GM19324 (cell line): Measurements from ENCODE around the gene RPTOR.
"Not testable (repeated sequence)": the region's sequence is repeated elsewhere in the genome, so short reads cannot be mapped to it uniquely, and the experiment has no call there.

Source experiments
- ATAC-seq: cut with Tn5 transposase; IDR thresholded peaks from one replicate; pipeline ENCODE4 v1.9.1; 2021; ENCODE audit warnings: mild to moderate bottlenecking, moderate library complexity; ENCODE audit not compliant: unreplicated experiment, low FRiP score

RPTOR gene

DNA sequence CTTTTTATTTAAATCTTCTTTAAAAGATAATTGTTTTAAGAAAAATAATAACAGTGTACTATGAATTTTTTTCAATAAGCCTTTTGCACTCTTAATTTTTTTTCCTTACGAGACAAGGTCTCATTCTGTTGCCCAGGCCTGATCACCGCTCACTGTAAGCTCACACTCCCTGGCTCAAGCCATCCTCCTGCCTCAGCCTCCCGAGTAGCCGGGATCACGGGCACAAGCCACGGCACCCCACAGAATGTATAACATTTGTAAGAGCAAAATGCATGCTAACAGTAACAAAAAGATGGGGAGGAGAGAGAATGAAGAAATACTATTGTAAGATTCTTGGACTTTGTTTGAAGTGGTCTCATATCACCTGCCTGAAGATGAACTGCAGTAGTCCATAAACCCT lies 320.1 kb downstream of the RPTOR start:
- ATAC-seq = no peak

DNA sequence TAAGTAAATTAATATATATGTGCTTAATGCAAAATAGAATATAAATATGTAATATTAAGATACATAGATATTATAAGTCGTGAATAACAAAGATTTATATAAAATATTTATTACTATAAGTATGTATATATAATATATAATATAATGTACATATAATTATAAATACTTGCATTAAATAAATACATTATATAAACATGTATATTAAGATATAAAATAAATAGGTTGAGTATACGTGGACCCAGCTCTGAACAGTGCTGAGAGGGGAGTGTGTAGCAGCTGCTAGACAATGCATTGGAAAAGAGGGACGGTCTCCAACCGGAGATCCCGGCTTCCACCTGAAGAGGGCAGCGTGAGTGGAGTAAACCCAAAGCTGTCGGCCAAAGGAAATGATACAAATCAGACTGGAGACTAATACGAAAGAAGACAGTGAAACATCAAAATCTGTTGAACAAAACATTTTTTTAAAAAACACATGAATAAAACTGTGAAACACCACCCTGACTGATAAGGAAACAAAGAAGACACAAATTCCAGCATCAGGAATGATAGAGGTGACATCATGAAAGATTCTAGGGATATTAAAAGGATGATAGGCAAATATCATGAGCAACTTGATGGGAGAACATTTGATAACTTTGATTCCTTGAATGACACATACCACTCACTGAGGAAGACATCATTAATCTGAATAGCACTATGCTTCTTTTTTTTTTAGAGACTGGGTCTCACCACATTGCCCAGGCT lies 321.6 kb downstream of the RPTOR start:
- no peak for ATAC-seq

DNA sequence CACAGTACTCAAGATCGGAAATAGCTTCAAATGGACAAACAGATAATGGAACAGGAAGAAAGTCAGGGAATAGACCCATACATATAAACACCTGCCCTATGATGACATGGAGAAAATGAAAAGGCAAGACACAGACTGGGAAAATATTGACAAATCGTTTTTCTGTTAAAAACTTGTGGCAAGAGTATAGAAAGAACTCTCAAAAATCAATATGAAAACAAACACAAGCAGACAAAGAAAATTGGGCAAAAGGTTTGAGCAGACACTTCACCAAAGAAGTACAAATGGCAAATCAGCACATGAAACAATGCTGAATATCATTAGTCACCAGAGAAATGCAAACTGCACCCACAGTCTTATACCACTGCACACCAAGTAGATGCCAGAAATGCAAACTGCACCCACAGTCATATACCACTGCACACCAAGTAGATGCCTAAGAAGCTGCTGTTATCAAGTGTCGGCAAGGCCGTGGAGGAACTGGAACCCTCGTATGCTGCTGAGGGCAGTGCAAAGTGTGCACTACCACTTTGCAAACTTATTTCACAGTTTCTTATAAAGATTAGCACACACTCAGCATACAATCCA lies 323.5 kb downstream of the RPTOR start:
- ATAC-seq = no peak

DNA sequence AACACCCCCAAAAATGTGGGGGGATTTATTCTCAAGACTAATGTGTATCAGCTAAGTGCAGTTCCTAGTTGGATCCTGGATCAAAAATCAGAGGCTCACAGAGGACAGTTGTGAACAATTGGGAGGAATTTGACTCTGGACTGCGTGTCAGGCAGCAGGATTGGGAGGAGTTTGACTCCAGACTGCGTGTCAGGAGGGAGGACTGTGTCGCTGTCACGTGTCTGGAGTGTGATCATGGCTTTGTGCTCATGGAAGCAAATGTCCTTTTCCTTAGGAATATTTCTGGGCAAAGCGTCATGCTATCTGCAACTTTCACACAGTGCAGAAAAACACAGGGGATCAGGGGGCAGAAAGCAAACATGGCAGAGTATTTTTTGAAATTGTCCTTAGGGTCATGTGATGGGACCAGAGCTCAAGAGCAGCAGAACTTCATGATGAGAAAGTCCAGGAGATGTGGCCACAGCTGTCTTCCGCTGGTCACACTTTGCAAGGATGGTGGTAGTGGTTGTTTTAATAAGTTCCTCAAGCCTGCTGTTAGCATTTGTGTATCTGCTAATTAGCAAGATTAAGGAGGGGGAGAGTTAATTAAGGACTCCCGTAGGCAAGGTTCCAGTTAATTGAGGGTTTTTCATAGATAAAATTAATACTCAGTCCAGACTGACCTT lies 325.0 kb downstream of the RPTOR start:
- no peak for ATAC-seq

DNA sequence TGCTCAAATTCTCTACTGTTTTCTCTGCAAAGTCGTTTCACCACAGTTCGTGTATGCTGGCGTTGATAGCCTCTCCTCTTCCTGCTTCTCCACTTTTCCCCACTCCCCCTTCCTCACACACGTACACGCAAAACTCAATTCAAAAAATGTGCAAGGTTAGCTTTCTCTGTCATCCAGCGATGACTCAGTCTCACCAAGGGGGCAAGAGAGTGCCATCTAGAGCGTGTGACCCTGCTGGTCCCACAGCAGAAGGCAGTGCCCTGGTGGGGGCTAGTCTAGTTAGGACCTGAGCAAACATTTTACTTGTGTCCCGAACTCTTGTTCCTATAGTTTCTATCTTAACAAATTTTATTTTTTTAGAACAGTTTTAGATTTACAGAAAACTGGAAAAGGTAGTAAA lies 325.8 kb downstream of the RPTOR start:
- no peak for ATAC-seq

DNA sequence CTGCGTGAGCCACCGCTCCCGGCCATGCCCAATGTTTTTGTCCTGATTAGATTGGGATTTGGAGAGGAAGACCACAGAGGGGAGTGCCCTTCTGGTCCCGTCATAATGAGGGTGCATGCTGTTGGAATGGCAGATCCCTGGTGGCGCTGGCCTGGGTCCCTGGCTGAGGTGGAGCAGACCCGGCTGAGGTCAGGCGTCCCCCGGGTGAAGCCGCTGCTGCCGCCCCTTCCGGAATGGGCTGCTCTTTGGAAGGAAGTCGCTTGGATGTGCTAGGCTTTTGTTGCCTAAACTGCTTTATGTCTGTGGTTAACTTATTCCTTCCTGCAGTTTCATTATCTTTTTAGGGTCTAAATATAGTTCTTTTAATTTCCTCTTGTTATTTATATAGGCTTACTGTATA lies 326.7 kb downstream of the RPTOR start:
- ATAC-seq = no peak

DNA sequence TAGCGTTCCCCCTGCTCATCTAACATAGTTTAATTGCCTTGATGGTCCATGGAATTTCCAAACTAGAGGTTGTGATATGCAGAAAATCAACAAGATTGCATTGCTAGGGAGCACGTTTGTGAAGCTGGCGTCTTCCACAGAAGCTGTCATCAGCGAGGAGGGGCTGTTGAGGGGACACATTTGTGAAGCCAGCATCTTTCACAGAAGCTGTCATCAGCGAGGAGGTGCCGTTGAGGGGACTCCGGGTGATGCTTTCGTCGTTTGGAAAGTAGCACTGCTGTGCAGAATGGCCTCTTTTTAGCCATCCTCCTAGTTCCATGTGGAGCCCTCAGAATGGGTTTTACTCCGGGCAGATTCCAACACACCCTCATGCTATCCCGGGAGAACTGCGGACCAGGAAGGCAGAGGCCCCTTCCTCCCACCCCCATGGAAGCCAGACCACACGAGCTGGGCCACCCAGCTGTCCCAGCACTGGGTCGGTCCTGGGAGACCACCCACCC lies 327.4 kb downstream of the RPTOR start:
- ATAC-seq = no peak

DNA sequence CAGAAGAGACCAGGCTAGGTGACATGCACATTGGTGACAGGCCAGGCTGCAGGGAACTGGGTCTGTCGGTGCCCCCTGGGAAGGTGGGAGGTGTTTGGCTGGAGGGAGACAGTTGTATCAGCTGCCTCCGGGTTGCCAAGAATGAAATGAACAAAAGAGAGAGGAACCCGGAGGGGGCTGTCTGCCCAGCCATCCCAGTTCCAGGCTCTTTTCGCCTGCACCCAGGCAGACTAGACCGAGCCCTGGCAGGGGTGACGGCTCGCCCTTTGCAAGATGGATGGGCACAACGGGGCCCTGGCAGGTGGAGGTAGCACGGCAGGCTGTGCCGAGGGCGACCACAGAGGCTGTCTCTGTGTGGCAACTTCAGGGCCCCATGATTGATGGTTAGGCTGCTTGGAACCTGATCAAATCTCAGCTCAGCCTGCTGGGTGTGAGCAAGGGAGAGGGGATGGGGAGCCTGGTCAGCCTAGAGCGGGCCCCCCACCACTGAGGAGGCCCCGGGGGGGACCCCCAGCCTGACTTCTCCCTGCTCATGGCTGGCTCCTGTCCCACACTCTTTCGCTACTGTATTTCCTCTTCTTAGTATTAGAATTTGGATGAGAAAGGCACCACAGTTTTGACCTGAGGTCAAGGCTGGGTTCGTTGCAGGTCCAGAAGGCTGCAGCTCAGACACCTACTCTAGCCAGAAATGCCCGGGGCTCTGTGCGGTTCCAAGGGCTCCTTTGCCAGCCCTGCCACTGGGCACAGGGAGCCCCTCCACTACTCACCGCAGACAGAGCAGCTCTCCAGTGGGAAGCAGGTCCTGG lies 328.1 kb downstream of the RPTOR start:
- no peak for ATAC-seq

DNA sequence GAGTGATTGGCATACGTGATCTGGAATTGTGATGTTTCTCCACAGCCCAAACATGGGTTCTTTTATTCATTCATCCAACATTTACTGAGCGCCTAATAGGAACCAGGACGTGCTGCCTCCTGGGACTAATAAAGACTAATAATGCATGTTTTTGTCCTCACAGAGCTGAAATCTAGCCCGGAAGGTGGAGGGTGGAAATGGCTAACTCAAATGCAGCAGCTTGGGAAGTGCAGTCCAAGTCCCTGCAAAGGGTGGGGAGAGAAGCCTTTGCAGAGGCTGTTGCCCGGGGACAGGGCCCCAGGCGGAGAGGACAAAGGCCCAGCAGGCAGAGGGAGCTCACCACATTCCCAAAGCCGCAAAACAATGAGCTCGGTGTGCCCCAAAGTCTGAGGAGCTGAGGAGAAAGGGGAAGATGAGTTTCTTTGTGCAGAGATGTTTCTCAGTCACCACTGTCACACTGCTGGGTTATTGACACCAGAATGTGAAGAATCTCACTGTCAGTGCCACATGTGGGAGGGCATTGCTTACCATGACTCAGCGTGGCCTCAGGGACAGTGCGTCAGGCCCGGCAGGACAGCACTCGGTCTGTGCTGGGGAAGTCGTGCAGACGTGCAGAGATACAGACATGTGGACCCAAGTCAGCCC lies 328.8 kb downstream of the RPTOR start:
- ATAC-seq = no peak

DNA sequence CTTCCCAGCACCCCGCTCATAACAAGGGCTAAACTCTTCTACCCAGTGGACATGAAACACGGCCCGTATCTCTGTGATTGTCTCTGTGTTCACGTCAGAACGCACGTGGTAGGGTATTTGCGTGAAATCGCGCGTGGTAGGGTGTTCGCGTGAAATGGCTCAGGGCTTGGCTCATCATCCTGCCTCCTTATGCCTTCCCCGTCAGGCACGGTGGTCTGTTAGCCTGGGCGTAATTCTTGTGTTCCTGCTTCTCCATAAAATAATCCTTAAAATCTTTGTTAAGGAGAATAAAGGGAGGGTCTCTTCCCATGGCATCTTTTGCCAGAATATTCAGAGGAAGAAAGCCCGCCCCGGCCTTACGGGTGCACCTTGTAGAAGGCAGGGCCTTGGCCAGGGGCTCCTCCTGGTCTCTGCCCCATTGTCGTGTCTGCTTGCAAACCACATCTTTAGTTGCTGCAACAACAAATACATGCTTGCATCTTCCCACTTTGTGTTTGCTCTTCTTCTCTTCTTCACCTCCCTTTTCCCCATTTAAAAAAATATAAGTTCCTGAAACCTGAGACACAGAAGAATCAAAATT lies 330.3 kb downstream of the RPTOR start:
- no peak for ATAC-seq

DNA sequence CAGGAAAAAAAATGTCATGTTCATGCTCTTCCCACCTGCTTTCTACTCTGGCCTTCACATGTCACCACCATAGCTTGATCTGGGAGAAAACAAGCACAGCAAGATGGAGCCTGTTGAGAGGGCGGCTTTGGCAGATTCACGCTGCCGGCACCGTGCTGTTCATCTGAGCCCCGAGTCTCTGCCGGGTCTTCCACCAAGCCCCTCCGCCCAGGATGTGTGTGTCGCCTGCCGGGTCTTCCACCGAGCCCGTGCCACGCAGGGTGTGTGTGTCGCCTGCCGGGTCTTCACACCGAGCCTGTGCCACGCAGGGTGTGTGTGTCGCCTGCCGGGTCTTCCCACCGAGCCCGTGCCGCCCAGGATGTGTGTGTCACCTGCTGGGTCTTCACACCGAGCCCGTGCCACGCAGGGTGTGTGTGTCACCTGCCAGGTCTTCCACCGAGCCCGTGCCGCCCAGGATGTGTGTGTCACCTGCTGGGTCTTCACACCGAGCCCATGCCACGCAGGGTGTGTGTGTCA lies 330.9 kb downstream of the RPTOR start:
- ATAC-seq = not testable (repeated sequence)

DNA sequence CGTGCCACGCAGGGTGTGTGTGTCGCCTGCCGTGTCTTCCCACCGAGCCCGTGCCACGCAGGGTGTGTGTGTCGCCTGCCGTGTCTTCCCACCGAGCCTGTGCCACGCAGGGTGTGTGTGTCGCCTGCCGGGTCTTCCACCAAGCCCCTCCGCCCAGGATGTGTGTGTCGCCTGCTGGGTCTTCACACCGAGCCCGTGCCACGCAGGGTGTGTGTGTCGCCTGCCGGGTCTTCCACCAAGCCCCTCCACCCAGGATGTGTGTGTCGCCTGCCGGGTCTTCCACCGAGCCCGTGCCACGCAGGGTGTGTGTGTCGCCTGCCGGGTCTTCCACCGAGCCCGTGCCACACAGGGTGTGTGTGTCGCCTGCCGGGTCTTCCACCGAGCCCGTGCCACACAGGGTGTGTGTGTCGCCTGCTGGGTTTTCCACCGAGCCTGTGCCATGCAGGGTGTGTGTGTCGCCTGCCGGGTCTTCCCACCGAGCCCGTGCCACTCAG lies 331.9 kb downstream of the RPTOR start:
- not testable (repeated sequence) for ATAC-seq

DNA sequence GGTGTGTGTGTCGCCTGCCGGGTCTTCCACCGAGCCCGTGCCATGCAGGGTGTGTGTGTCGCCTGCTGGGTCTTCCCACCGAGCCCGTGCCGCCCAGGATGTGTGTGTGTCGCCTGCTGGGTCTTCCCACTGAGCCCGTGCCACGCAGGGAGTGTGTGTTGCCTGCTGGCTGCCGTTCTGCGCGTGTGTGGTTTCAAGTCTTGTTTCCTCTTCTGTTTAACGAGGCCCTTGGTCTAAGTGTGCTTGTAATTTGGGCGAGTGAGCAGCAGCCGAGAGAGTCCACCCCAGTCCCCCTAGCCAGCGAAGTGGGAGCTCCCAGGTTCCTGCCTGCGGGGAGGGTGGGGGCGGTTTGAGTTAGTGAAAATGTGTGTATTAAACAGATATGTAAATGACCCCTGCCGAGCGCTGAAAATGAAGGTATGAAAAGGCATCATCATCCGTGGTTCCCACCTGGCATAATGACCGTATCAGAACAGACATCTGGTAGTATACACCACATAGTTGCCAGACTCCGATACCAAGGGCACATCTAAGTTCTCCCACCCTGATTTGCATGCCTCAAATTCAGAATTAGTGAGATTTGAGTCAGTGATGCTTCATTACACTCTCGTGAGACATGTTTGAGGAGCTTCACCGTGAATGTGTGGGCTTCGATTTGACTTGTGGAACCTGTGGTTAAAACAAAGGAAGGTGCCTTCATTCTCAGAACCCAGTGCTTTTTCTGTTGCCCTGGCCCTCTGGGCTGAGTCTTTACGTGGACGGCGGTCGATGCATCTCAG lies 332.5 kb downstream of the RPTOR start:
- ATAC-seq = no peak

DNA sequence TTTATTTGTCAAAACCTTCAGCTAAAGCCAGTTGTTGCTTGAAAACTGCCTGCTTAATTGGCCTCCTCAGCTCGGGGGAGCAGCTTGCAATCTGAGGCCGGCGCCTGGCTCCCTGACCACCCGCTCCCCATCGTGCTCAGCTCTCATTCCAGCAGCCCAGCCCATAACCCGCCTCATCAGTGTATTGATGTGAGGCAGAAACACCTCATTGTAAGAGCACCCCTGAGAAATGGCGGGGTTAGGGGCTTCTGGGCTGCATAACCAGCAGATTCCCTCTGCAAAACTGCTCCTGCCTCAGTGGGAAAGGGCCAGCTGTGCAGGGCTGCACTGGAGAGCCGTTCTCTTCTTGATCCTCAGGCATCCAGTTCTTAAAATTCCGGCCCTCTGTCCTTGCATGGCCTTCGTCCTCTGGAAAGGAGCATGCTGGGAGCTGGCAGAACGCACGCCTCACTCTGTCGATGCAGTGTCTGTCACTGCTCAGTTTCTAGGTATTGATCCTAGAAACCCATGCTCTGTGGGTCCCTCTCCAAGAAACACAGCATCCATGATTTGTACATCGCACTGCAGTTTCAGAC lies 333.2 kb downstream of the RPTOR start:
- ATAC-seq = no peak

DNA sequence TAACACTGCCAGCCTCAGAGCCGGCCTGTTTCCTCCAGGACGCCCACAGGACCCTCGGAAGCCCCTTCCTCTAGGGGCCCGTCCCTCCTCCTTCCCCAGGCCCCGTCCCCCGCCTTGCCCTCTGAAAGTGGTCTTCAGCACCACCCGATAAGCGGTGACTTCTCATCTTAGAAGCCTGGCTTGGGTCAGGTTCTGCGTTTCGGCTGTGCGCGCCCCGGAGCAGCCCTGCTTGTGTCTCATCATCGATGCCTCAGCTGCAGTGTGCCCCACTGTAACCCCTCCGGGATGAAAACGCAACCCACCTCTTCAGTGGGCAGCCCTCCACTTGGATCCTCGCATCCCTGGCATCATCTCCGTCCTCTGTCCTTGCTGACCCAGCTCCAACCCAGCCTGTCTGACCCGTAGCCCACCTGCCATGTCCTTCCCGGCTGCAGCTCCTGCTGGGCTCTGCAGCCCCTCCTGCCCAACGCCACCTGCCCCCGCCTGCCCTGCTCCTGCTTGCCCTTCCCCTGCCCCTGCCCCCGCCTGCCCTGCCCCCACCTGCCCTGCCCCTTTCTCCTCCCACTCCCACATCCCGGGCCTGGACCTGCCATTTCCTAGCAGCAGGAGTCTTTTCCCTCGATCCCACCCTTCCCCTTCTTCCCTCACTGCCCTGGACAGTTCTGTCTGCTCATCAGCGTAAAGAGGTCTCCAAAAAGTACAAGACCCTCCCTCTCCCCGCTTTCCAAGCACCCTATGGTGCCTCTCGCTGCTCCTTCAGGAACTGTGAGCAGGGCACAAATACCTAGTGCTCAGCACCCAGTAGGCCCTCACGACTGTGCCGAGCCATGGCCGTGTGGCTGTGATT lies 334.5 kb downstream of the RPTOR start:
- ATAC-seq = no peak

DNA sequence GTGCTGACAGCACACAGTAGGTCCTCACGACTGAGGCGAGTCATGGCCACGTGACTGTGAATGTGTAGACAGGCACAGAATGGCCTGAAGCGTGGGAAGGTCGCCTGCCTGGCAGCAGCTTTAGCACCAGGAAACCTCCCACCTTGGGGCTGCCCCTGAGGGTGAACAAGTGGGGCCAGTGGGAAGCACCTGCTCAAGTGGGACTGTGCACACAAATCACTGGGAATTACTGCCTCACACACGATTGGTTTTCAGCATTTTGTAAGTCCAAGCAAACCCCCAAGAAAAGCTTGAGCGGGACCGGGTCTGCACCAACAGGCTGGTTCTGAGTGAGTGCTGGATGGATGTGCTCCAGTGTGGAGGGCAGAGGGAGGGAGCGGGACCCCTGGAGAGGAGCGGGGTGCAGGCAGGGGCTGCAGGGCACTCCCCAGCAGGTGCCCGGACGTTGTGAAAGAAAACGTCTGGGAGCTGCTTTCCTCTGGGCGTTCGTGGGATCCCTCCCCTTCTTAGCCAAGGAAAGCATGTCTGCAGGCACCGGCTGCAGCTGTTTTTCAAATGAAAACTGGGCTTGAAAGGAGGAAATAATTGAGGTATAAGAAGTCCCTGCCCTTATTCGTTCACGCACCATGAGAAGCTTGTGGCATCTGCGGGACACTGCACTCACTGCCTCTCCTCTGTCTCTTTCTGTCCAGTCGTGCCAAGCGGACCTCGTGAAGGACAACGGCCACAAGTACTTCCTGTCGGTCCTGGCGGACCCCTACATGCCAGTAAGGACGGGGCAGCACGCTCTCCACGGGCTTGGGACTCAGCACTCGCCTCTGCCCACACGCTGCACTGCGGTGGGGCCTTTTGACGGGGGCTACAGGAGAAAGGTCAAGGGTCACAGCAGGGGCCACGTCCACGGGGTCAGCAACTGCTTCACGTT lies 335.3 kb downstream of the RPTOR start:
- ATAC-seq = no peak

DNA sequence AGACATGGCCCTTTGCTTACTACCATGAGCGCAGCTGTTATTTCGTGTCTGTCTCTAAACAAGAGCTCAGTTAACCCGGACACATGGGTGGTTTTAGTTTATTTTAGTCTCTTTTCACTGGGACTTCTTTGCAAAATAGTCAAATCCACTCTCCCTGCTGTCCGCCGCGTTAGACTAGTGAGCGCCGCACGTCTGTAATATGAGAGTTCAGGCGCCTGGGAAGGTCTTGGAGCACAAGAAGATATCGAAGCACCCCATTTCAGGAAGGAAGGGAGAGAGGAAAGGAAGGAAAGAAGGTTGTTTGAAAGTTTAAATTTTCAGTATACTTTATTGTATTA lies 336.0 kb downstream of the RPTOR start:
- ATAC-seq = no peak
